Chondrocyte (in vitro differentiated cells): ENCODE data around the gene TNFRSF21. TPM values are rescaled to one million over a fixed set of nuclear protein-coding genes. Genes with fewer than 3 reads are reported as not detected.

Experiments
- DNase-seq: peaks from one replicate; pipeline ENCODE4 v3.0.0; 2021; ENCODE audit warnings: mixed read lengths, low spot score
- H3K27ac Mint-ChIP-seq: one replicate; pipeline ENCODE4 v1.8.0; 2021; ENCODE audit warnings: mild to moderate bottlenecking, moderate library complexity, mixed read lengths; ENCODE audit not compliant: unreplicated experiment
- H3K27me3 Mint-ChIP-seq: 2 replicates; pipeline ENCODE4 v1.8.0; 2021; ENCODE audit warnings: low read depth, mixed read lengths
- H3K36me3 Mint-ChIP-seq: 2 replicates; pipeline ENCODE4 v1.8.0; 2021; ENCODE audit warnings: low read depth, mixed read lengths
- H3K4me1 Mint-ChIP-seq: 2 replicates; pipeline ENCODE4 v1.8.0; 2021; ENCODE audit warnings: low read depth, mild to moderate bottlenecking, mixed read lengths
- H3K4me3 Mint-ChIP-seq: one replicate; pipeline ENCODE4 v1.8.0; 2021; ENCODE audit warnings: mild to moderate bottlenecking, moderate library complexity, mixed read lengths; ENCODE audit not compliant: unreplicated experiment
- H3K9me3 Mint-ChIP-seq: 2 replicates; pipeline ENCODE4 v1.8.0; 2021; ENCODE audit warnings: low read depth, mixed read lengths
- CTCF ChIP-seq: fragments of 200-600 bp; sonication (generic); IDR thresholded peaks from 2 replicates; pipeline ENCODE4 v1.5.0; 2021; ENCODE audit warnings: antibody characterized with exemption, mild to moderate bottlenecking, moderate library complexity
- total RNA-seq: library from RNA; stranded (reverse); gene quantifications from 3 replicates; pipeline ENCODE4 v1.2.1, GENCODE V29; 2021

TNFRSF21 gene
- total RNA-seq, 1 donor from 2014 or later, result 23.1 TPM

GRCh38 chr6:47196113-47196512 is 113.6 kb downstream of the TNFRSF21 start:
- Mint-ChIP-seq H3K36me3 (no peaks in the 10 kb centered on the region), H3K4me1 (peaks cover 18% of the 10 kb centered on the region), H3K4me3 (no peak overlapping the region), H3K27me3 (no peaks in the 10 kb centered on the region), H3K9me3 (no peaks in the 10 kb centered on the region), H3K27ac (no peak overlapping the region)
- no peak for DNase-seq
- TF ChIP-seq CTCF, result no peak

GRCh38 chr6:47195011-47195650 is 114.6 kb downstream of the TNFRSF21 start:
- H3K4me3 Mint-ChIP-seq, result no peak overlapping the region
- H3K27ac Mint-ChIP-seq, result no peak overlapping the region
- no peaks in the 10 kb centered on the region for H3K27me3 Mint-ChIP-seq
- TF ChIP-seq CTCF, result no peak
- H3K9me3 Mint-ChIP-seq, result no peaks in the 10 kb centered on the region
- no peaks in the 10 kb centered on the region for H3K36me3 Mint-ChIP-seq
- DNase-seq, result no peak
- peaks cover 15% of the 10 kb centered on the region for H3K4me1 Mint-ChIP-seq

GRCh38 chr6:47188588-47189021 is 121.1 kb downstream of the TNFRSF21 start:
- no peak for DNase-seq
- no peaks in the 10 kb centered on the region for H3K9me3 Mint-ChIP-seq
- H3K27me3 Mint-ChIP-seq, result no peaks in the 10 kb centered on the region
- H3K36me3 Mint-ChIP-seq, result no peaks in the 10 kb centered on the region
- peaks cover 13% of the 10 kb centered on the region for H3K4me1 Mint-ChIP-seq
- TF ChIP-seq CTCF, result no peak
- no peak overlapping the region for H3K27ac Mint-ChIP-seq
- H3K4me3 Mint-ChIP-seq, result no peak overlapping the region

GRCh38 chr6:47187893-47188587 is 121.7 kb downstream of the TNFRSF21 start:
- TF ChIP-seq CTCF, result no peak
- Mint-ChIP-seq H3K27ac (no peak overlapping the region), H3K4me3 (no peak overlapping the region), H3K9me3 (no peaks in the 10 kb centered on the region), H3K36me3 (no peaks in the 10 kb centered on the region), H3K4me1 (peaks cover 13% of the 10 kb centered on the region), H3K27me3 (no peaks in the 10 kb centered on the region)
- no peak for DNase-seq

DNA sequence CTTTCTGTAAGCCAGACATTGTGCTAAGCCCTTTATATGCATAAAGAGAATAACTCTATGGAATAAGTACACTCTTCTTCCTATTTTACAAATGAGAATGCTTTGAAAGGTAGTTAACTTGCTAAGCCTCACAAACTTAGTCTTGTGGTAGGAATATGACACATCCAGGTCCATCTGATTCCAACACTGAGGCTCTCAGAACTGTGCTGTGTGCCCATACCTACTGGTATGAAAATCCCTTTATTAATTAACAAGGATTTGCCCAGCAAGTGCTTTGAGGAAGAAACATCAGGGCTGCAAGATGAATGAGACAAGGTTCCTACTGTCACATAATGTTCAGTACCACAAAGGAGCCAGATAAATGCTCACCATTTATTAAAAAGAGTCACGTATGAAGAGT is 122.6 kb downstream of the TNFRSF21 start:
- no peak for TF ChIP-seq CTCF
- H3K9me3 Mint-ChIP-seq, result no peaks in the 10 kb centered on the region
- no peaks in the 10 kb centered on the region for H3K36me3 Mint-ChIP-seq
- no peak overlapping the region for H3K4me3 Mint-ChIP-seq
- no peak overlapping the region for H3K27ac Mint-ChIP-seq
- no peak for DNase-seq
- no peaks in the 10 kb centered on the region for H3K27me3 Mint-ChIP-seq
- peaks cover 13% of the 10 kb centered on the region for H3K4me1 Mint-ChIP-seq
